ENCODE results near the gene USP14.

GRCh38 chr18:211582-211981 is 53.2 kb downstream of the USP14 start:
- no peak for TF ChIP-seq CTCF (conservative IDR thresholded peaks at IDR 0.05)
- TF ChIP-seq EZH2 (IDR thresholded peaks at IDR 0.05; ENCODE audit: low read depth) = no peak
